Hippocampal formation (tissue), 2 donors: ENCODE data around the gene TINAG.

Experiments used
- DNase-seq, 2 donors: peaks; one replicate each; lab custom pipeline; 2025; lab: John Stamatoyannopoulos, UW

Gene TINAG

GRCh38 chr6:54427396-54427937, 119.2 kb downstream of the TINAG start:
- DNase-seq, result no peak

- no peak for DNase-seq
Observed at GRCh38 chr6:54428431-54428830, 120.2 kb downstream of the TINAG start.

GRCh38 chr6:54431466-54431865, 123.2 kb downstream of the TINAG start:
- DNase-seq, result no peak
